IMR-90 (cell line): Measurements from ENCODE around the gene NADSYN1. TPM values are rescaled to one million over a fixed set of nuclear protein-coding genes. Genes with fewer than 3 reads are reported as not detected.

Experiments
- ATAC-seq: fragments of 200-7000 bp; cut with Tn5 transposase; 2 replicates; pipeline ENCODE4 v1.9.1; 2020; ENCODE audit warnings: low read depth, mild to moderate bottlenecking, moderate library complexity
- BruUV-seq: library from RNA; stranded (reverse); fragments of 400-500 nt; replicated peaks from 2 replicates; lab custom pipeline; 2021; lab: Mats Ljungman, UMichigan
- CTCF ChIA-PET: fragments of 300-600 bp; formaldehyde crosslinking; extraction: SDS; loops from one replicate; lab custom pipeline; 2021; ENCODE audit warnings: antibody characterized with exemption; lab: Yijun Ruan, JAX
- POLR2A ChIA-PET: fragments of 300-600 bp; sonication (Branson Sonifier 250); formaldehyde crosslinking; loops from one replicate; lab custom pipeline; 2022; ENCODE audit warnings: antibody characterized with exemption; ENCODE audit not compliant: unreplicated experiment; lab: Charles Lee
- DNase-seq: peaks from one replicate; pipeline ENCODE4 v3.0.0; 2013
- H2AFZ ChIP-seq: replicated peaks from 2 replicates; pipeline ENCODE3; 2013; ENCODE audit warnings: low read length, mild to moderate bottlenecking; ENCODE audit not compliant: poor library complexity
- H2AK5ac ChIP-seq: 2 replicates; pipeline ENCODE4 v1.6.1; 2013; ENCODE audit warnings: low read depth, low read length, inconsistent platforms
- H2AK9ac ChIP-seq: replicated peaks from 2 replicates; pipeline ENCODE3; 2013; ENCODE audit warnings: mild to moderate bottlenecking, low read depth, low read length, moderate library complexity; ENCODE audit not compliant: poor library complexity
- H2BK120ac ChIP-seq: 2 replicates; pipeline ENCODE4 v1.6.1; 2013; ENCODE audit warnings: low read depth, low read length, inconsistent platforms
- H2BK15ac ChIP-seq: 3 replicates; pipeline ENCODE4 v1.6.1; 2013; ENCODE audit warnings: low read depth, low read length, inconsistent platforms
- H2BK20ac ChIP-seq: 2 replicates; pipeline ENCODE4 v1.6.1; 2013; ENCODE audit warnings: low read depth, mild to moderate bottlenecking, inconsistent platforms, low read length, moderate library complexity
- H2BK5ac ChIP-seq: 2 replicates; pipeline ENCODE4 v1.6.1; 2013; ENCODE audit warnings: mild to moderate bottlenecking, low read depth, low read length, inconsistent platforms; ENCODE audit not compliant: poor library complexity, severe bottlenecking
- H3K14ac ChIP-seq: replicated peaks from 2 replicates; pipeline ENCODE4 v1.6.1; 2013; ENCODE audit warnings: low read depth, low read length, inconsistent platforms
- H3K18ac ChIP-seq: 2 replicates; pipeline ENCODE4 v1.6.1; 2013; ENCODE audit warnings: low read depth, low read length, control low read depth
- H3K23ac ChIP-seq: 2 replicates; pipeline ENCODE4 v1.6.1; 2013; ENCODE audit warnings: low read depth, low read length, inconsistent platforms
- H3K27ac ChIP-seq: 2 replicates; pipeline ENCODE4 v1.5.1; 2013; ENCODE audit warnings: mild to moderate bottlenecking, control low read depth, low read length; ENCODE audit not compliant: insufficient read depth
- H3K27me3 ChIP-seq: 2 replicates; pipeline ENCODE4 v1.6.1; 2013; ENCODE audit warnings: low read length; ENCODE audit not compliant: control insufficient read depth, insufficient read depth
- H3K36me3 ChIP-seq: 2 replicates; pipeline ENCODE4 v1.6.1; 2013; ENCODE audit warnings: low read length, mixed read lengths; ENCODE audit not compliant: control insufficient read depth, insufficient read depth
- H3K4ac ChIP-seq: 2 replicates; pipeline ENCODE4 v1.6.1; 2013; ENCODE audit warnings: low read depth, low read length, inconsistent platforms
- H3K4me1 ChIP-seq: 2 replicates; pipeline ENCODE4 v1.6.1; 2013; ENCODE audit warnings: low read length, mixed read lengths; ENCODE audit not compliant: control insufficient read depth, insufficient read depth
- H3K4me2 ChIP-seq: 2 replicates; pipeline ENCODE4 v1.6.1; 2013; ENCODE audit warnings: low read depth, mild to moderate bottlenecking, control low read depth, low read length, moderate library complexity
- H3K4me3 ChIP-seq: 2 replicates; pipeline ENCODE4 v1.5.1; 2013; ENCODE audit warnings: low read depth, mild to moderate bottlenecking, control low read depth, low read length, moderate library complexity; ENCODE audit not compliant: insufficient read depth
- H3K56ac ChIP-seq: 2 replicates; pipeline ENCODE4 v1.6.1; 2013; ENCODE audit warnings: low read length, inconsistent platforms; ENCODE audit not compliant: insufficient read depth; ENCODE audit errors: extremely low read depth
- H3K79me1 ChIP-seq, 2 experiments: 2 replicates each; pipeline ENCODE4 v1.6.1; 2013; ENCODE audit warnings: low read length in 2 of 2, inconsistent platforms in 1 of 2, low read depth in 1 of 2
- H3K9ac ChIP-seq: 2 replicates; pipeline ENCODE4 v1.6.1; 2013; ENCODE audit warnings: low read depth, low read length, control low read depth
- H3K9me1 ChIP-seq: 2 replicates; pipeline ENCODE4 v1.6.1; 2013; ENCODE audit warnings: low read length, inconsistent platforms; ENCODE audit not compliant: insufficient read depth
- H3K9me3 ChIP-seq: 2 replicates; pipeline ENCODE4 v1.6.1; 2013; ENCODE audit warnings: low read length; ENCODE audit not compliant: control insufficient read depth, insufficient read depth
- H4K20me1 ChIP-seq: 2 replicates; pipeline ENCODE4 v1.6.1; 2013; ENCODE audit warnings: low read length, inconsistent platforms; ENCODE audit not compliant: insufficient read depth
- H4K5ac ChIP-seq: 2 replicates; pipeline ENCODE4 v1.6.1; 2013; ENCODE audit warnings: mild to moderate bottlenecking, low read depth, low read length, control low read depth
- H4K8ac ChIP-seq, 2 experiments: 2 replicates each; pipeline ENCODE4 v1.6.1; 2013; ENCODE audit warnings: low read depth in 2 of 2, low read length in 2 of 2, control low read depth in 1 of 2, inconsistent platforms in 1 of 2
- H4K91ac ChIP-seq: 2 replicates; pipeline ENCODE4 v1.6.1; 2013; ENCODE audit warnings: low read depth, low read length, inconsistent platforms; ENCODE audit not compliant: insufficient read depth
- CEBPB ChIP-seq: IDR thresholded peaks from 2 replicates; pipeline ENCODE4 v1.6.1; 2012; ENCODE audit warnings: low read depth, low read length, improper control_type of control experiment
- CTCF ChIP-seq: conservative IDR thresholded peaks from 2 replicates; pipeline ENCODE4 v1.5.1; 2012; ENCODE audit warnings: mild to moderate bottlenecking, low read depth, low read length, improper control_type of control experiment
- FOS ChIP-seq: fragments of 150-350 bp; IDR thresholded peaks from 2 replicates; pipeline ENCODE4 v1.6.1; 2016; ENCODE audit warnings: low read depth, low read length
- MAZ ChIP-seq: IDR thresholded peaks from 2 replicates; pipeline ENCODE4 v1.6.1; 2012; ENCODE audit warnings: low read depth, mild to moderate bottlenecking, low read length, improper control_type of control experiment, moderate library complexity, borderline replicate concordance
- RCOR1 ChIP-seq: IDR thresholded peaks from 2 replicates; pipeline ENCODE4 v1.6.1; 2012; ENCODE audit warnings: mild to moderate bottlenecking, low read length, improper control_type of control experiment; ENCODE audit not compliant: insufficient replicate concordance
- RFX5 ChIP-seq: IDR thresholded peaks from 2 replicates; pipeline ENCODE4 v1.8.0; 2012; ENCODE audit warnings: low read depth, mild to moderate bottlenecking, low read length, moderate library complexity
- WGBS, 2 experiments: methylation state at CpG; one replicate each; pipeline versions ENCODE4 v1.1.5 to v1.1.7; 2013; ENCODE audit warnings: missing lambda C conversion rate in 2 of 2; ENCODE audit not compliant: insufficient read length in 1 of 2; ENCODE audit errors: extremely low coverage in 2 of 2; 5-methylcytosine and 5-hydroxymethylcytosine counted together
- dilution Hi-C: fragments of 300-500 bp; cut with HindIII; formaldehyde crosslinking; loops from one replicate; pipeline ENCODE4 v1.14.3; 2018; ENCODE audit warnings: low sequenced_read_pairs; ENCODE audit not compliant: unreplicated experiment
- in situ Hi-C: fragments of 300-500 bp; cut with MboI; formaldehyde crosslinking; loops from 3 replicates; pipeline ENCODE4 v1.14.3; 2019; ENCODE audit warnings: low sequenced_read_pairs, inconsistent platforms, mixed read lengths
- intact Hi-C: fragments of 100-400 bp; cut with micrococcal nuclease; formaldehyde crosslinking; loops from 2 replicates; pipeline ENCODE4 v1.10.0; 2022
- polyA plus RNA-seq, 3 experiments: library from polyadenylated mRNA; depleted of rRNA; stranded (reverse); fragments of >200 nt; gene quantifications; 2 replicates each; pipeline ENCODE4 v1.2.3, GENCODE V29; 2012; ENCODE audit warnings: low replicate concordance in 1 of 3
- total RNA-seq: library from RNA; depleted of rRNA; stranded (reverse); fragments of >200 nt; gene quantifications from 2 replicates; pipeline ENCODE4 v1.2.3, GENCODE V29; 2012
- TF ChIP-seq, protein P1 (sequence below): fragments of 150-350 bp; IDR thresholded peaks from 2 replicates; pipeline ENCODE4 v1.6.1; 2017; ENCODE audit warnings: mild to moderate bottlenecking, antibody characterized with exemption, low read length, low read depth
- TF ChIP-seq, protein P2 (sequence below): fragments of 150-350 bp; IDR thresholded peaks from 2 replicates; pipeline ENCODE4 v1.6.1; 2016; ENCODE audit warnings: low read depth, mild to moderate bottlenecking, low read length, moderate library complexity, borderline replicate concordance

Gene NADSYN1
- total and polyA plus RNA-seq, 2 of the 4 experiments (the other 2 are of a cell fraction) = 69.5 to 70.4 TPM

GRCh38 chr11:71426413-71426812 lies 26.6 kb upstream of the NADSYN1 start:
- ChIA-PET CTCF (no interaction called here), POLR2A (no interaction called here)
- Histone ChIP-seq H3K4me2 (no peak overlapping the region), H3K36me3 (no peaks in the 10 kb centered on the region), H3K56ac (no peak overlapping the region), H3K9me3 (no peaks in the 10 kb centered on the region), H3K4me1 (no peaks in the 10 kb centered on the region), H3K14ac (no peak overlapping the region), H3K9me1 (no peaks in the 10 kb centered on the region), H4K20me1 (no peaks in the 10 kb centered on the region), H3K27me3 (peaks cover 23% of the 10 kb centered on the region), H2BK120ac (no peak overlapping the region), H3K27ac (no peak overlapping the region), H4K5ac (no peak overlapping the region), H3K23ac (no peak overlapping the region), H4K91ac (no peak overlapping the region), H3K4ac (no peak overlapping the region), H3K79me1 (no peaks in the 10 kb centered on the region), H2BK15ac (no peak overlapping the region), H3K4me3 (no peak overlapping the region), H2BK20ac (no peak overlapping the region), H3K9ac (no peak overlapping the region), H2BK5ac (no peak overlapping the region), H4K8ac (no peak overlapping the region), H2AFZ (no peak overlapping the region), H2AK9ac (no peak overlapping the region), H3K18ac (no peak overlapping the region), H2AK5ac (no peak overlapping the region)
- TF ChIP-seq RFX5 = no peak
- no peak for TF ChIP-seq CEBPB
- no peak for TF ChIP-seq RCOR1
- no peak for TF ChIP-seq FOS
- TF ChIP-seq MAZ = no peak
- TF ChIP-seq, protein P1, sequence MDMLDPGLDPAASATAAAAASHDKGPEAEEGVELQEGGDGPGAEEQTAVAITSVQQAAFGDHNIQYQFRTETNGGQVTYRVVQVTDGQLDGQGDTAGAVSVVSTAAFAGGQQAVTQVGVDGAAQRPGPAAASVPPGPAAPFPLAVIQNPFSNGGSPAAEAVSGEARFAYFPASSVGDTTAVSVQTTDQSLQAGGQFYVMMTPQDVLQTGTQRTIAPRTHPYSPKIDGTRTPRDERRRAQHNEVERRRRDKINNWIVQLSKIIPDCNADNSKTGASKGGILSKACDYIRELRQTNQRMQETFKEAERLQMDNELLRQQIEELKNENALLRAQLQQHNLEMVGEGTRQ = no peak
- no peak for TF ChIP-seq CTCF
- TF ChIP-seq, protein P2, sequence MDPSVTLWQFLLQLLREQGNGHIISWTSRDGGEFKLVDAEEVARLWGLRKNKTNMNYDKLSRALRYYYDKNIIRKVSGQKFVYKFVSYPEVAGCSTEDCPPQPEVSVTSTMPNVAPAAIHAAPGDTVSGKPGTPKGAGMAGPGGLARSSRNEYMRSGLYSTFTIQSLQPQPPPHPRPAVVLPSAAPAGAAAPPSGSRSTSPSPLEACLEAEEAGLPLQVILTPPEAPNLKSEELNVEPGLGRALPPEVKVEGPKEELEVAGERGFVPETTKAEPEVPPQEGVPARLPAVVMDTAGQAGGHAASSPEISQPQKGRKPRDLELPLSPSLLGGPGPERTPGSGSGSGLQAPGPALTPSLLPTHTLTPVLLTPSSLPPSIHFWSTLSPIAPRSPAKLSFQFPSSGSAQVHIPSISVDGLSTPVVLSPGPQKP = no peak
- no peak for DNase-seq
- intact Hi-C loops (loop anchor here (10.0 kb wide), 1 partner anchor 302 kb away; no protein-coding TSS in a partner anchor), dilution Hi-C loops (no loop called here), in situ Hi-C loops (no loop called here)
- no CpG with 5 or more reads among the region's 3 CpGs for WGBS, 2 experiments
- ATAC-seq = no peak
- no TSS peak for BruUV-seq
